ENCODE results near the gene BTBD10.
"Not testable (repeated sequence)": the region's sequence is repeated elsewhere in the genome, so short reads cannot be mapped to it uniquely, and the experiment has no call there.

BTBD10 gene

GRCh38 chr11:13440100-13440855 is 22.7 kb downstream of the BTBD10 start:
- DNase-seq (ENCODE audit: low read depth), result no peak

DNA sequence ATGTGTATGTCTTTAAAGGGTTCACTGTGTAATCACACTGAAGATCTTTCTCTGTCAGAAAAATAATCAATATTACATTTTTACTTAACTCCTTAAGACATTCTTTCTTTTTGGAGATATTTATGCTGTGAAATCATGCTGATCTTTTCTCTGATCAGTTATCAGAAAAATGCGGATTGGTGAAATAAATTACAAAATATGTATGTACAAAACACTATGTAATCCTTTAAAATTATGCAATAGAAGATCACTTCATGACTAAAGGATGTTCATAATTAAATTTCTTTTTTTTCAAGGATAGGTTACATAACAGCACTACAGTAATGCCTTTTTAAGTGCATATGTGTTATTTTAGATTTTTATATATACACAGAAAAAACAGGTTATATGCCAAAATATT is 24.7 kb downstream of the BTBD10 start:
- no peak for DNase-seq (ENCODE audit: low read depth)

GRCh38 chr11:13436836-13437235 is 26.2 kb downstream of the BTBD10 start:
- not testable (repeated sequence) for DNase-seq (ENCODE audit: low read depth)

DNA sequence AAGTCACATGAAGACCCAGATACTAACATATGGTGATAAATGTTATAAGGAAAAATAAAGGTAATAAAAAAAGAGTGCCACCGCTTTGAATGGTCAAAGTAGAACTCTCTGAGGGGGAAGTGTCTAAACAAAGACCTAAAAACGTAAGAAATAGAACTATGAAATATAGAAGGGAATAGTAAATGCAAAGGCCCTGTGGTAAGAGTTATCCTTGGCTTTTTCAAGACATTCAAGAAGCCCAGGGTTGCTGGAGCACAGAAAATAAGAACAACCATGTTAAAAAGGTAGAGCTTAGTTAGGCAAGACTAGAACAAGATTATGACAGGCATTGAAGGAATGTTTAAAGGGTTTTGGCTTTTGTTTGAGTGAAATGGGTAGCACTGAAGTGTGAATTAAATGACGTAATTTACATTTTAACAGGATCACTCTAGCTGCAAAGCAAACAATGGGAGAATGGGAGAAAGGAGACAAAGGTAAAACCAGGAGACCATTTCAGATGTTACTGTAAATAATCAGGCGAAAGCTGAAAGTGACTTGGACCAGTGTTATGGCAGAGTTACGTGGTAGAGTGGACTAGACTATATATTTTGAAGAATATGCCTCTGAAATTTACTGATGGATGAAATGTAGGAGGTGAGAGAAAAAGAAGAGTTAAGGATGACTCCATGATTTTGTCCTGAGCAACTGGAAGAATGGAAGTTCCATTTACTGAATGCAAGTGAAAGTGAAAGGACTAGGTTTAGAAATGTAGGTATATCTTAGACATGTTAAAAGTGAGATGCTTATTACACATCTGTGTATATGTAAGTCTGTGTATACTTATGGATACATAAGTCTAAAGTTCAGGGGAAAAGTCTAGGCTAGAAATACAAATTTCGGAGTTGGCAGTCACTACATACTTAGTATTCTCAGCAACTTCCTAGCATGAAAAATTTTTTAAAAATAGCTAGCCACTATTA is 28.5 kb downstream of the BTBD10 start:
- DNase-seq (ENCODE audit: low read depth), result no peak

GRCh38 chr11:13433437-13433836 is 29.6 kb downstream of the BTBD10 start:
- no peak for DNase-seq (ENCODE audit: low read depth)

DNA sequence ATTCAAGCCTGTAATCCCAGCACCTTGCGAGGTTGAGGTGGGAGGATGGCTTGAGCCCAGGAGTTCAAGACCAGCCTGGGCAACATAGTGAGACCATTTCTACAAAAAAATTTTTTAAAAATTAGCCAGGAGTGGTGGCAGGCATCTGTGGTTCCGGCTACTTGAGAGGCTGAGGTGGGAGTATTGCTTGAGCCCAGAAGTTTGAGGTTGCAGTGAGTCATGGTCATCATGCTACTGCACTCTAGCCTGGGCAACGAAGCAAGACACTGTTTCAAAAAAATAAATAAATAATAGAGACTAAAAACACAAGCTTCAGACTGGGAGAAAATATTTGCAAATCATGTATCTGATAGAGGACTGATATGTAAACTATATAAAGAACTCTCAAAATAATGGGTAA is 33.2 kb downstream of the BTBD10 start:
- no peak for DNase-seq (ENCODE audit: low read depth)

- no peak for DNase-seq (ENCODE audit: low read depth)
These were observed 33.7 kb downstream of the BTBD10 start for GRCh38 chr11:13429288-13429687.

DNA sequence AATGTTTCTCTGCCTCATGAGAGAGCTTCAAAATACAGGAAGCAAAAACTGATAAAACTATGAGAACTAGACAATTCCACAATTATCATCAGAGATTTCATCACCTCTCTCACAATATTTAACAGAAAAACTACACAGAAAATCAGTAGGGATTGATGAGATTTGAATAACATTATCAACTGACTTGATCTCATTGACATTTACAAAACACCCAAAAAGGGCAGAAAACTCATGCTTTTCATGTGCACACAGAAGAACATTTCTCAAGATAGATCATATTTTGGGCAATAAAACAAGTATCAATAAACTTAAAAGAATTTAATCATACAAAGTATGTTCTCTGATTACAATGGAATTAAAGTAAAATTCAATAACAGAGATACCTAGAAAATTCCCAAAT is 35.6 kb downstream of the BTBD10 start:
- no peak for DNase-seq (ENCODE audit: low read depth)

DNA sequence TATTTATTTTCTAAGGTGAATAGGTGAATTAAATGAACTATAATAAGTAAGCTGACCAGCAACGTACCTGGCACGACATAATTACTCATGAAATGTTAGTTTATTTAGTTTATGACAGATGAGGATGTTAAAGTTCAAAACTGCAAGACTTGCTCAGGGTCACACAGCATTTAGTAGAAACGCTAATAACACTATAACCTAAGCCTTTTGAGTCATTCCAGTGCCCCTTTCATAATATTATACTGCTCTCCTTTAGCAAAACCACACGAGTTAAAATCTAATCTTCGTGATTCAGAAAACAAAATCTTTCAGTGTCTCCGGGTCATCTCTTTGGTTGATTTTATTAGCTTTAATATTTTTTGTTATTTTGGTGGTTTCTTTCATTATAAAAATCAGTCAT is 39.6 kb downstream of the BTBD10 start:
- no peak for DNase-seq (ENCODE audit: low read depth)

- DNase-seq (ENCODE audit: low read depth), result no peak
These were observed 41.5 kb downstream of the BTBD10 start for GRCh38 chr11:13421561-13421960.

- no peak for DNase-seq (ENCODE audit: low read depth)
These were observed 47.8 kb downstream of the BTBD10 start for GRCh38 chr11:13415201-13415600.

DNA sequence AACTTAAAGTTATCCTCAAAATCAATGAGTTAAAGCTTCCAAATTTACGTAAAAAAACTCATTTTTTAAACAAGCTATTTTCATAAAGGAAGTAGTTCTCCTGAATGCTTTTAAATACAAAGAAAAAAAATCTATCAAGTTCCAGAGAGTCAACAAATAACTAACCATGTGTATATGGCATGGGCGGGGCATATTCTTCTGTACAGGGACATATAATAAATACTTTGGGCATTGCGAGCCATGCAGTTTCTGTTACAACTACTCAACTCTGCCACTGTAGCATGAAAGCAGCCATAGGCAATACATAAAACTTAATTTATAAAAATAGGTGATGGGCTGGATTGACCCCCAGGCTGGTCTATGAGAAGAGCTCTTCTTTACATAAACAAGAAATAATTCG is 57.8 kb downstream of the BTBD10 start:
- no peak for DNase-seq (ENCODE audit: low read depth)

DNA sequence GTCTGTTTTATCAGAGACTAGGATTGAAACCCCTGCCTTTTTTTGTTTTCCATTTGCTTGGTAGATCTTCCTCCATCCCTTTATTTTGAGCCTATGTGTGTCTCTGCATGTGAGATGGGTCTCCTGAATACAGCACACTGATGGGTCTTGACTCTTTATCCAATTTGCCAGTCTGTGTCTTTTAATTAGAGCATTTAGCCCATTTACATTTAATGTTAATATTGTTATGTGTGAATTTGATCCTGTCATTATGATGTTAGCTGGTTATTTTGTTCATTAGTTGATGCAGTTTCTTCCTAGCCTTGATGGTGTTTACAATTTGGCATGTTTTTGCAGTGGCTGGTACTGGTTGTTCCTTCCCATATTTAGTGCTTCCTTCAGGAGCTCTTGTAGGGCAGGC is 64.7 kb downstream of the BTBD10 start:
- not testable (repeated sequence) for DNase-seq (ENCODE audit: low read depth)

DNA sequence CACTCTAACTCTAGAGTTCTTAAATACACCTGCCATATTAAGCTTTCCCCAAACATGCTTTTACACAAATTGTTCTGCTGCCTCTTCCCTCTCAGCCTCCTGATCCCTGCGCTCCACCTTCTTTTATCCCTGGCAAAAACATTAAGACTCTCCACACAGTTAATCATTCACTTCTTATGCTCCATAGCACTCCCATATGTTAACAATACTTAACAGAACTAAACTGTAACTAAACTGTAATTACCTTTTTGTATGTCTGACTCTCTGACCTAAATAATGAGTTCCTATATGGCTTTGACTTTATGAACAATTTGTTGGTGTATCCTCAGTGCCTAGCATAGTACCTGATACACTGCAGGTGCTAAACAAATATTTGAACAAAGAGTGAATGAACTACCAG is 71.8 kb downstream of the BTBD10 start:
- no peak for DNase-seq (ENCODE audit: low read depth)

DNA sequence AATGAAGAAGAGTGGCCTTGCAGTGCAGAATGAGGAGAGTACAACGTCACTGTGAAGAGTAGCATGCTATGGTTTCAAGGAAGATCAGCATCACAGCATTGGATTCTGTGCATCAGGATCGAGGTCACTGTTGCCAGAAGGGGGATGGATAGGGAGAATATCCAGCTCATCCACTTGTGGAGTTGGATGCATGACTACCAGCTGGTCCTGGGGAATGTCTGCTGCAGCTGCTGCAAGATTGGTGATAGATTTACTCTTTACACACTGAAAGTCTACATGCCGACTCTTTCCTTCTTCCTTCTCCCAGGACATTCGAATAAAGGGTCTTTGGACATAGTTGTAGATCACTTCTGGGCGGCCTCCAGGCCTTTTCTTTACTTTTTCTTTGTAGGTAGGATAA is 74.3 kb downstream of the BTBD10 start:
- no peak for DNase-seq (ENCODE audit: low read depth)

- DNase-seq (ENCODE audit: low read depth), result no peak
These were observed 76.5 kb downstream of the BTBD10 start for GRCh38 chr11:13386567-13386966.

DNA sequence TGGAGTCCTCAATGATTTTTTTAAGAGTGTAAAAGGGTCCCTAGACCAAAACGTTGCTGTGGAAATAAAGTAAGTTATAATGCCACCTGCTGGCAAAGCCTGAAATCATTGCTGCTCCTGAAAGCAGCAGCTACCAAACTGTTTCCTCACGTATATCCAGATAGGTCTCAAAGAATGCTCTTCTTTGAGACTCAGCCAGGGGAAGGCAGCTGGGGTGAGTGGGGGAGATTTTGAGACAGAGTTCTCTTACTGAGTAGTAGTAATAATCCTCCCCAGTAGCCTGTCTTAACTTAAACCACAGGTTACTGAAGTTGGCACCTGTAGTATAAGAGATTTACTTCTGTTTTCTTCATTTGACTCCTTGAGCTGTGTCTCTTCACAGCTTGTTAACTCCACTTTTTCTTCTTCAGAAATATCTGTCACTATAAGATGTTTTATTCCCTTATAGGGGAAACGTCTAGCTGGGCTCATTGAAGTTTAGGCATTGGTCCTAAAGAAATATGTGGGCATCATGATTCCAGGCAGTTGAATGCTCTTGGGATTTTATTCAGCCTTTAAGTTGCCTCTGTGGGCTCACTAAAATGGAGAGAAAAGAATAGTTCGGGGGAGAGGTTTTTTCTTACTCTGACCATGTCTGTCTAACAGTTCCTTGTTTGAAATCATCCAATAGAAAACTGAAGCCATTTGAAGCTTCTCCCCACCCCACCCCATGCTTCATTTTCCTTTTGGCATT is 77.9 kb downstream of the BTBD10 start:
- DNase-seq (ENCODE audit: low read depth), result peak; percentile 4

- no peak for DNase-seq (ENCODE audit: low read depth)
These were observed 80.3 kb downstream of the BTBD10 start for GRCh38 chr11:13382751-13383150.

DNA sequence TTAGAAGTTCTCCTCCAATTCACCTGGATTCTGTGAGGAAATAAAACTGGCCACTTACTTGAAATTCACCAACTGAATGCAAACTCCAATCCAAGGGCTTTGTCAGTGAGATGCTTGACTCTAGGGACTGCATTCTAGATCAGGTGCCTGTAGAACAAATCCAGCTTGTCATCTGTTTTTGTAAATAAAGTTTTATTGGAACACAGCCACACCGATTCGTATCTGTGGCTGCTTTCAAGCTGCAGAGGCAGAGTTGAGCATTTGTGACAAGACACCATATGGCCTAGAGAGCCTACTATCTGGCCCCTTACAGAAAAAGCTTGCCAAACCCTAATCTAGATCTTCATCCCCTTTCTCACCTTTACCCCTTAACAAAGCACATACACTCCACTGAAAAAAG is 82.3 kb downstream of the BTBD10 start:
- DNase-seq (ENCODE audit: low read depth), result no peak

DNA sequence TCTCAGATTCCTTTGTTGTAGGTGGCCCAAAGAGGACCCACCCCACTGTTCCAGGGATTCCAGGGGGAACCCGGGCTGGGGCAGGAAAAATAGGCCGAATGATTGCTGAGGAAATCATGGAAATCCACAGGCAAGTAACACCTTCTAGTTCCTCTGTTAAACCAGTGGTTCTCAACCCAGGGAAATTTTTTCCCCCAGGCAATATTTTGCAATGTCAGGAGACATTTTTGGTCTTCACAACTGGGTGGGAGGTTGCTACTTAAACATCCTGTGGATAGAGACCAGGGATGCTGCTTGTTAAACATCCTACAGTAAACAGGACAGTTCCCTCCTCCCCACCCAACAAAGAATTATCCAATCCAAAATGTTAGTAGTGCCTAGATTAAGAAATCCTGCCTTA is 84.7 kb downstream of the BTBD10 start:
- no peak for DNase-seq (ENCODE audit: low read depth)

DNA sequence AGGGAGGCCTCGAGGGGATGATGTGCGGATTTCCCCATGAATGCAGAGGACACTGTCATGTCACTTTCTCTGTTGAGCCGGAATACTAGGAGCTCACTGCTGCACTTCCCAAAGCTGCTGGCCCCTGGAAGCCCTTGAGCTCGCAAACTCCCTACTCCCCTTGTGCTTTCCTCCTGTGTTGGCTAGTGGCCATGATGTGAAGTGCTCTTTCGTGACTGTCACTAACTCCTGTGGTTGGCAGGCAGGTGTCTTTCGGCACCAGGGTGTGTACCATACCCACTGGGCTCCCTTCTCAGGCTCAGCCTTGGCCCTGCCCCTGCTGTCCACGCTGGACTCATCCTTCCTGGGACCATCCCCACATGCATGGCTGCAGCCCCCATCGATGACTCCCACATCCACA is 86.2 kb downstream of the BTBD10 start:
- no peak for DNase-seq (ENCODE audit: low read depth)

DNA sequence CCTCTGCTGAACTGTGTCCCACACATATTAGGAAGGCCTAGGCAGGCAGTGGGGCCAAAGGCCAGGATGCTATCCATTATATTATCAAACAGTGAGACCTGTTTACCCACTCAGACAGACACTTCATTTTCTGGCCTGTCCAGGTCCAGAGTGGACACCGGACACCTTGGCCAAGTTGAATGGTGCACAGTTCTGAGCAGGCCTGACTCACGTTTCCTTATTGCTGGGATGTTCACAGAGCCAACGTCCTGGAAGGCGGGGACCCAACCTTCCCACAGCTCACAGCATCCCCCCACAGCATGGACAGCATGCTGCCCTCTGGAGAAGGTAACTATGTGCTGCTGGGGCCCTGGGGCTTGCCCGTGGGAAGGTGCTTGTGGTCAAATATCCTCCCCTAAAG is 86.6 kb downstream of the BTBD10 start:
- DNase-seq (ENCODE audit: low read depth), result no peak

GRCh38 chr11:13375798-13376197 is 87.2 kb downstream of the BTBD10 start:
- no peak for DNase-seq (ENCODE audit: low read depth)
